HG03575 (cell line): ENCODE results near the gene ERICH4.

ENCODE experiments used
- ATAC-seq: cut with Tn5 transposase; IDR thresholded peaks from one replicate; pipeline ENCODE4 v1.9.1; 2021; ENCODE audit not compliant: unreplicated experiment, insufficient number of reproducible peaks, low FRiP score; ENCODE audit errors: extremely low read depth

Gene ERICH4

GRCh38 chr19:41412953-41413352, 30.0 kb upstream of the ERICH4 start:
- ATAC-seq: no peak

DNA sequence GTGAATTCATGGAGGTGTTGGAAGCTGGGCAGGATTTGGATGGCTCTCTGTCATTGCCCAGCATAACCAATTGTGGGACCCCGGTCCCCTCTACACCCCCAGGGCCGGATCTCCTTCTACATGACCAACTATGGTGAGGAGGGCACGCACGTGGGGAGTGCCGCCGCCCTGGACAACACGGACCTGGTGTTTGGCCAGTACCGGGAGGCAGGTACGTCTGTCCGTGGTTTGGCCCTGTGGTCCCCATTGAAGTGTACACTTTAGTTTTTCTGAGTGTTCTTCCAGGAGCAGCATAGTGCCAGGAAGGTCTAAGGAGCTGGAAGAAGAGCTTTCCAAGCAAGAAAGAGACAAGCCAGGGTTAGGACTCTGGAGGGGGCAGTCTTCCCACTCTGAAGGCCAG, 29.0 kb upstream of the ERICH4 start:
- no peak for ATAC-seq

DNA sequence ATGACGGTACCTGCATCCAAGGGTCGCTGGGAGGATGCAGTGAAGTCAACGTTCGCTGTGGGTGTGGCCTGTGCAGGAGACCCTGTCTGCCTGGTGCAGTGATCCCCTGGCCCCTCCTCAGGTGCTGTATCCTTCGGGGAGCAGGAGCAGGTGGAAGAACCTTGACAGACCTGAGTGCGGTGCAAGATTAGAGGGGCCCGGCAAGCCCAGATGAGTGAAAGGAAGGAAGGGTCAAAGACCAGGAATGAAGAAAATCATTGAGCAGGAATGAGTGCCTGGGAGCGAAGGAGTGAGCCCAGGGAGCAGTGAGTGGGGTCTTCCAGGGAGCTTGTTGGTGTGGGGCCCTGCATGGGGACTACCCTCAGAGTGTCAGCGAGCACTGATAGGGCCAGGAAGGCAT, 28.5 kb upstream of the ERICH4 start:
- no peak for ATAC-seq

DNA sequence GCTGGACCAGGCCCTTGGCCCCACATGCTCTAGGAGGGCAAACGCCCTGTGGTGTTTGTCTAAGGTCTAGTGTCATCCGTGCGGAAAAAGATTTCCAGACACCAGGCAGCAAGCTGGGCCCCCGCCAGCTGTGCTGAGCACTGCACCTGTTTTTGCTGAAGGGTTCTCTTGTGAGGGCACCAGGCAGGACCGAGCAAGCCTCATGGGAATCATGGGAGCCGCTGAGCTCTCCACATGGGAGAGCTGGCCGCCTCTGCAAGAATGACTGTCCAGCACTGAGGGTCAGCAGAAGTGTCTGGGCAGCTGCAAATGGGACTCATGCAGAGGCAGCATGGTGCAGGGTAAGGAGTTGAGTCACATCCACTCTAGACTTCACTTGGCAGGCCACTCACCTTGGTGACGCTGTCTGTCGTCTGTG, 27.8 kb upstream of the ERICH4 start:
- ATAC-seq: no peak

DNA sequence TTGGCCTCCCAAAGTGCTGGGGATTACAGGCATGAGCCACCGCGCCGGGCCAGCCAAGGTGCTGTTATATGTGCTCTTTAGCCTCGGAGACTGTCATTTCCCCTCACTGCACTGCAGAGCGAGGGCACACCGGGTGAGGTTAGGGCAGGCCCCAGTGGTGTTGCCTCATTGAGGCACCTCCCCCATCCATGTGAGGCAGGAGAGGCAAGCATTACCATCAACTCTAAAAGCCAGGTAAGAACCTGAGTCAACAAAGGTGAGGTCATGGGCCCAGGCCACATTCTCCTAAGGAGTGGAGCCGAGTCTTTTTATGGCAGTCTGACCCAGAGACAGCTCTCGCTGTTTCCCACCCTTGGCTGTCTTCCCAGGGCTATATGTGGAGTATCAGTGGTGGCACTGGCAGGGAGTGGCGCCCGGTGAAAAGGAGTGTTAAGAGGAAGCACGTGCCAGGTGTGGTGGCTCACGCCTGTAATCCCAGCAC, 26.7 kb upstream of the ERICH4 start:
- no peak for ATAC-seq

DNA sequence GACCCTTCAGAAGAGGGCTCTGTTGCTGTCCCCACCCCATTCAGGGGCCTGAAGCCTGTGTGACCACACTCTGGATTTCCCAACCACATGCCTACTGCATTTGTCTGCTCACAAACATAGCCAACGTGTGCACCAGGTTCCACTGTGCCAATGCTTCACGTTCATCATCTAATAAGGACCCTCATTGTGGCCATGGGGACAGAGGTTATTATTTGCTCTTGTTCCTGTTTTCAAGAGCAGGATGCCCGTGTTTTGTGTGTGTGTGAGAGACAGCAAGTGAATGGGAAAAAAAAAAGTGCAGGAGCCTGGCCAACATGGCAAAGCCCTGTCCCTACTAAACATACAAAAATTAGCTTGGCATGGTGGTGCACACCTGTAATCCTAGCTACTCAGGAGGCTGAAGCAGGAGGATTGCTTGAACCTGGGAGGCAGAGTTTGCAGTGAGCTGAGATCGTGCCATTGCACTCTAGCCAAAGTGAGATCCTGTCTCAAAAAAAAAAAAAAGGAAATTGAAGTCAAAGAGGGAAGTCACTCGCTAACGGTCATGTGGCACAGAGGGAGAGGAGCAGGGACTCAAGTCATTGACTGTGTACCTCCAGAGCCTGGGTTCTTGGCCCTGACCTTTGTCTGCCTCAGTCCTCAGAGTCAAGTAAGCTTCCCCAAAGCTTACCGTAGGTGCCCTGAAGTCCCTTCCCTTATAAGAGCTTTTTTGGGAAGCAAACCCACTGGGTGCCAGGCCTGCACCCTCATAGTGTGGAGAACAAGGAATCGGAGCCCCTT, 22.7 kb upstream of the ERICH4 start:
- no peak for ATAC-seq

DNA sequence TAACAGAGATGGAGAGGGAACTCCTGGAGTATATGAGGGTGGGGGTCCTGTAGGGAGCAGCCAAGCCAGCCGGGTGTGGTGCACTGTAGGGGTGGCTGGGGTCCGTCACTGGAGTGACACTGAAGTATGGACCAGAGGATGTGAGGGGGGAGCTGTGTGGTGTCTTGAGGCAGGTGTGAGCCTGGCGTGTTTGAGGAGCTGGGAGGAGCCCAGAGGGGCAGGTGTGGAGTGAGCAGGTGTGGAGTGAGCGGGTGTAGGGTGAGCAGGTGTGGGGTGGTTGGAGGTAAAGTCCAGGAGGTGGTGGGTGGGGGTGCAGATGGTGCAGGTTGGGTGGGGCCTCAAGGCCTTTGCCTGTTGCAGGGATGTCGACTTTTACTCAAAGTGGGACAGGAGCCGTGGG, 21.6 kb upstream of the ERICH4 start:
- ATAC-seq: no peak

- ATAC-seq: no peak
These were observed 21.0 kb upstream of the ERICH4 start for GRCh38 chr19:41421973-41422372.

GRCh38 chr19:41422456-41422855, 20.5 kb upstream of the ERICH4 start:
- ATAC-seq: no peak

- ATAC-seq: no peak
These were observed 20.0 kb upstream of the ERICH4 start for GRCh38 chr19:41422955-41423354.

DNA sequence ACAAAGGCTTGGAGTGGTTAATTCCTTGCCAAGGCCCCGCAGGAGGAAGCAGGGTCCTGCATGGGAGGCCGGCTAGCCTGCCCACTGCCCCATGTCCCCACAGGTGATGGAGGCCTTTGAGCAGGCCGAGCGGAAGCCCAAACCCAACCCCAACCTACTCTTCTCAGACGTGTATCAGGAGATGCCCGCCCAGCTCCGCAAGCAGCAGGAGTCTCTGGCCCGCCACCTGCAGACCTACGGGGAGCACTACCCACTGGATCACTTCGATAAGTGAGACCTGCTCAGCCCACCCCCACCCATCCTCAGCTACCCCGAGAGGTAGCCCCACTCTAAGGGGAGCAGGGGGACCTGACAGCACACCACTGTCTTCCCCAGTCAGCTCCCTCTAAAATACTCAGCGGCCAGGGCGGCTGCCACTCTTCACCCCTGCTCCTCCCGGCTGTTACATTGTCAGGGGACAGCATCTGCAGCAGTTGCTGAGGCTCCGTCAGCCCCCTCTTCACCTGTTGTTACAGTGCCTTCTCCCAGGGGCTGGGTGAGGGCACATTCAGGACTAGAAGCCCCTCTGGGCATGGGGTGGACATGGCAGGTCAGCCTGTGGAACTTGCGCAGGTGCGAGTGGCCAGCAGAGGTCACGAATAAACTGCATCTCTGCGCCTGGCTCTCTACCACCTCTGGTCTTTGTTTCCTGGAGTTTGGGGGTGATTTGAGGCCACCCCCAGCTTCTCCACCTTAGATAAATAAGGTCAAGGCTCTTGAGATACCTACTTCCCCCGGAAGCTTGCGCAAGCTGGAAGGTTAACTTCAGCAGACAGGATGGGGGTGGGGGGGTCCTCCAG, 18.4 kb upstream of the ERICH4 start:
- no peak for ATAC-seq

DNA sequence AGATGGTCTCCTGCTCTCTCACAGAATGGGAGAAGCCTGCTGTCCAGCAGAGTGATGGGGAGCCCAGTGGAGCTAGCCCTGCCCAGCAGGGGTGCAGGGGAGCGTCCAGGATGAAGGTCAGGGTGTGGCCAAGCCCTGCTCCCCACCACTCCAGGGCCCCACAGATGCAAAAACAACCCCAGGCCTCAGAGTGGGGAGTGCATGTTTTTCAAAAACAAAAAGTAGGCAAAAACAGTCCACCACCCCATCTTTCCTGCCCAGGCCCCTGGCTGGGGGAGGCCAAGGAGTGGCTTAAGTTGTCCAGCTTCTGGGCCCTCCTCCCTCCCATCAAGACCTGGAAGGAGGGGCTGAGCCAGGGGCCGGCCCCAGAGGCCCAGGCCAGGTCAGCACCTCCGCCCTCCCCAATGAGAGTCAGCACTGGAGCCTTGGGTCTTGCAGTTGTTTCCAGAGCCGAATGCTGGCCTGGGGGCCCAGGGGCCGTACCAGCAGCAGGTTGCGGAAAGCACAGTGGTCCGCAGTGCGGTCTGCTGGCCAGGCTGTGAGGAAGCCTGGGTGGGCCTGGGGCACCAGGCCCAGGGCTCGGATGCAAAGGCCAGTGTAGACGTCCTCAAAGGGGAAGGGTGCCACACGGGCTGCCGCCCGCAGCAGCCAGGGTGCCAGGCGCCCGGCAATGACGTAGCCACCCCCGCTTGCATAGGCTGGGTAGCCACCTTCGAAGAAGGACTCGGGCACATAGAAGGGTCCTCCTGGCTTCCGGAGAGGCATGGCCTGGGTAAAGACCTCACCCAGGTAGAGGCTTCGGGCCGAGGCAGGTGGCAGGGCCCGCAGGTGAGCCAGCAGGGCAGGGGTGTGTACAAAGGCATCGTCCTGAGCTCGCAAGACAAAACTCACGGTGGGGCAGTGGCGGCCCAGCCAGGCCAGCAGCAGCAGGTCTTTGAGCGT, 17.5 kb upstream of the ERICH4 start:
- ATAC-seq: no peak

DNA sequence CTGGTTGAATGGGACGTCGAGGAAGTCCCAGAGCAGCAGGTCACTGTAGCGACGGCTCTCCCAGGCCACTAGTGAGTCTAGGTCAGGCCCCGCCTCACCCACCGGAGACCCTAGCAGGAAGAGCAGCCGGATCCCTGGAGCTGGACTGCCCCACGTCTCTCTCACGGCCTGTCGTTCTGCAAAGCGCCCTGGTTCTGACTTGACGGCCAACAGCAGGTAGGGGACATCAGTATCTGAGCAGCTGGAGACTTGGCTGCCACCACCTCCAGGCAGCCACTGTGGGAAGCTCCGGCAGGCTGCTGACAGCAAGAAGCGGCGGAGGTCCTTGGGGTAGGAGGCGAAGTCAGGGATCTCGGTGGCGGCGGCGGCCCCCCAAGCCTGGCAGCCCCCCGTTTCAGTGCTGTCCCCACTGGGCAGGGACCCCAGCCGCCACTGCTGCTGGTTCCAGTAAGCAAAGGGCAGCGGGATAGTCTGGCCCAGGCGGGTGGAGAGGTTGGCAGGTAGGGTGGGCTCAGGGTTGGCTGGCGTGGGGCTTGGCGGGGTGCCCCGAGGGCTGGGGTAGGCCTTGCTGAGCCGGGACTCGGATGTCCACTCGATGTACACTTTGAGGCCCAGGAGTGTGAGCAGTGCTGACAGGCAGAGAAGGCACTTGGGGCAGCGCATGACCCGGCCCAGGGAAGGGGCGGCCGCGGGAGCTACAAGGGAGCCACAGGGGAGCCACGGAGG, 16.7 kb upstream of the ERICH4 start:
- ATAC-seq: no peak

GRCh38 chr19:41426952-41427646, 15.9 kb upstream of the ERICH4 start, which contains the start of gene B3GNT8:
B3GNT8 (minus strand) TSS chr19:41427374; CDS start chr19:41426778, 596 bp downstream.
- no peak for ATAC-seq

GRCh38 chr19:41427647-41428480, 15.1 kb upstream of the ERICH4 start:
- no peak for ATAC-seq

DNA sequence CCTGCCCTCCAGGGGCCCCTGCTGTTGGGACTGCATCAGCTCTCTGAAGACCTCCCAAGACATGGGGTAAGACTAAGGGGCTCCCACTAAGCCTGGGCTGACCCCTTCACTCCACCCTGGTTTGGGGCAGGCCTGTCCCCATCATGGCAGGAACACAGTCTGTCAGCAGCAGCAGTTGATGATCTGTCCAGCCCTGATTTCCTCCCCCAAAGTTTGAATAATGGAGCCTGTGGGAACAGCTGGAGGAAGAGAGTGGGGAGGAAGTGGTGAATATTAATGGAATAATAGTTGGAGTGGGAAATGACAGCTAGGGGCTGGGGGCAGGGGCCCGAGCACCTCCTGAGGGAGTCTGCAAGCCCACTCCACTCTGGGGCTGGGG, 14.5 kb upstream of the ERICH4 start:
- ATAC-seq: no peak

DNA sequence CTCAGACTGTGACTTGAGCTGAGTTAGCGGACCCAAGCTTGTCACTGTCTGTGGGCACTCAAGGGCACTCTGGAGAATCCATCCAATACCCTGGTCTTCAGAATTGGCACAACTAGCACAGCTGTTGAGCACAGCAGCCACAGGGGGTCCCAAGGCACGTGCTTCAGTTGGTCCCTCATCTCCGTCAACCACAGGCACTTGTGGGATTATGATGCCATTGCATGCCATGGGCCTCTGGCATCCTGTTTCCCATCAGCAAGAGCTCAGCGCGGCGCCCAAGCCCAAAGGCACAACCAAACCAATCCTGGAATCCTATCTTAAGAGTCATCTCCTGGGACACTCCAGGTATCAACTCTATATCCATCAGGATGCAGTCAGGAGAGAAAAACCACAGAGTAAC, 12.0 kb upstream of the ERICH4 start:
- ATAC-seq: no peak
